Astrocyte (in vitro differentiated cells and primary cell): ENCODE measurements around the gene MTFR2. TPM values are rescaled to one million over a fixed set of nuclear protein-coding genes. Genes with fewer than 3 reads are reported as not detected.

Experiments
- DNase-seq: peaks from one replicate; pipeline ENCODE4 v3.0.0-alpha.2; 2010; ENCODE audit warnings: low read depth
- FAIRE-seq: peaks from 2 replicates; lab custom pipeline; 2011; peaks lifted over from hg19 to GRCh38; lab: Jason Lieb, UNC
- H2AFZ ChIP-seq: 2 replicates; pipeline ENCODE4 v1.6.0; 2012; ENCODE audit warnings: low read depth, low read length, inconsistent platforms
- H3K27ac ChIP-seq: 2 replicates; pipeline ENCODE4 v1.5.1; 2011; ENCODE audit warnings: low read depth, low read length, inconsistent platforms
- H3K27me3 ChIP-seq: 2 replicates; pipeline ENCODE4 v1.6.0; 2011; ENCODE audit warnings: low read length, inconsistent platforms; ENCODE audit not compliant: insufficient read depth
- H3K36me3 ChIP-seq: 2 replicates; pipeline ENCODE4 v1.5.1; 2011; ENCODE audit warnings: low read length, inconsistent platforms; ENCODE audit not compliant: insufficient read depth
- H3K4me1 ChIP-seq: 2 replicates; pipeline ENCODE4 v1.5.1; 2011; ENCODE audit warnings: low read length, inconsistent platforms; ENCODE audit not compliant: insufficient read depth
- H3K4me2 ChIP-seq: 2 replicates; pipeline ENCODE4 v1.6.0; 2012; ENCODE audit warnings: low read length, inconsistent platforms
- H3K4me3 ChIP-seq: 2 replicates; pipeline ENCODE4 v1.5.1; 2011; ENCODE audit warnings: low read depth, mild to moderate bottlenecking, low read length, inconsistent platforms; ENCODE audit not compliant: insufficient read depth
- H3K79me2 ChIP-seq: 2 replicates; pipeline ENCODE4 v1.6.0; 2012; ENCODE audit warnings: mild to moderate bottlenecking, low read length, inconsistent platforms; ENCODE audit not compliant: insufficient read depth
- H3K9ac ChIP-seq: 2 replicates; pipeline ENCODE4 v1.6.0; 2012; ENCODE audit warnings: mild to moderate bottlenecking, low read length, inconsistent platforms
- H3K9me3 ChIP-seq: 2 replicates; pipeline ENCODE4 v1.5.1; 2012; ENCODE audit warnings: low read depth, mild to moderate bottlenecking, low read length, inconsistent platforms; ENCODE audit not compliant: insufficient read depth
- H4K20me1 ChIP-seq: 2 replicates; pipeline ENCODE4 v1.6.0; 2012; ENCODE audit warnings: low read length, inconsistent platforms; ENCODE audit not compliant: insufficient read depth
- H3K27ac Mint-ChIP-seq: one replicate; pipeline ENCODE4 v1.8.0; 2021; ENCODE audit warnings: mild to moderate bottlenecking, mixed read lengths; ENCODE audit not compliant: unreplicated experiment
- H3K27me3 Mint-ChIP-seq: one replicate; pipeline ENCODE4 v1.8.0; 2021; ENCODE audit warnings: low read depth, mixed read lengths; ENCODE audit not compliant: unreplicated experiment
- H3K36me3 Mint-ChIP-seq: one replicate; pipeline ENCODE4 v1.8.0; 2021; ENCODE audit warnings: low read depth, mixed read lengths; ENCODE audit not compliant: unreplicated experiment
- H3K4me1 Mint-ChIP-seq: one replicate; pipeline ENCODE4 v1.8.0; 2021; ENCODE audit warnings: low read depth, mixed read lengths; ENCODE audit not compliant: unreplicated experiment
- H3K4me3 Mint-ChIP-seq: one replicate; pipeline ENCODE4 v1.8.0; 2021; ENCODE audit warnings: mild to moderate bottlenecking, moderate library complexity, mixed read lengths; ENCODE audit not compliant: unreplicated experiment
- H3K9me3 Mint-ChIP-seq: one replicate; pipeline ENCODE4 v1.8.0; 2021; ENCODE audit warnings: mild to moderate bottlenecking, mixed read lengths; ENCODE audit not compliant: unreplicated experiment
- CTCF ChIP-seq: IDR thresholded peaks from 2 replicates; pipeline ENCODE4 v1.5.1; 2011; ENCODE audit warnings: low read depth, mild to moderate bottlenecking, inconsistent platforms, low read length, moderate library complexity; ENCODE audit not compliant: insufficient read depth
- EZH2 ChIP-seq: IDR thresholded peaks from 2 replicates; pipeline ENCODE4 v1.6.1; 2012; ENCODE audit warnings: mild to moderate bottlenecking, low read length, inconsistent platforms; ENCODE audit not compliant: insufficient read depth
- total RNA-seq: library from RNA; stranded (reverse); gene quantifications from 2 replicates; pipeline ENCODE4 v1.2.1, GENCODE V29; 2021

Gene MTFR2
- total RNA-seq, 1 donor from 2014 or later: 1.8 TPM

- FAIRE-seq: no peak
- Histone ChIP-seq H3K27ac (no peak overlapping the region), H3K9me3 (no peaks in the 10 kb centered on the region), H3K27me3 (no peaks in the 10 kb centered on the region), H2AFZ (no peak overlapping the region), H3K9ac (no peak overlapping the region), H3K36me3 (no peaks in the 10 kb centered on the region), H3K4me2 (no peak overlapping the region), H3K4me3 (no peak overlapping the region), H4K20me1 (no peaks in the 10 kb centered on the region), H3K4me1 (no peaks in the 10 kb centered on the region), H3K79me2 (no peaks in the 10 kb centered on the region)
- Mint-ChIP-seq H3K9me3 (no peaks in the 10 kb centered on the region), H3K4me3 (no peak overlapping the region), H3K27ac (no peak overlapping the region), H3K4me1 (no peaks in the 10 kb centered on the region), H3K36me3 (no peaks in the 10 kb centered on the region), H3K27me3 (peaks cover 3% of the 10 kb centered on the region)
- TF ChIP-seq CTCF: no peak
- TF ChIP-seq EZH2: no peak
- no peak for DNase-seq
These were observed 68.6 kb downstream of the MTFR2 start for GRCh38 chr6:136181512-136181833.

Other genes starting within 250 kb of the MTFR2 start
- gene BCLAF1, start 39.5 kb upstream of the MTFR2 start, total RNA-seq: 152 and 154 TPM in 2 replicates